Measurements from ENCODE around the gene TBC1D10A.

The TBC1D10A gene

DNA sequence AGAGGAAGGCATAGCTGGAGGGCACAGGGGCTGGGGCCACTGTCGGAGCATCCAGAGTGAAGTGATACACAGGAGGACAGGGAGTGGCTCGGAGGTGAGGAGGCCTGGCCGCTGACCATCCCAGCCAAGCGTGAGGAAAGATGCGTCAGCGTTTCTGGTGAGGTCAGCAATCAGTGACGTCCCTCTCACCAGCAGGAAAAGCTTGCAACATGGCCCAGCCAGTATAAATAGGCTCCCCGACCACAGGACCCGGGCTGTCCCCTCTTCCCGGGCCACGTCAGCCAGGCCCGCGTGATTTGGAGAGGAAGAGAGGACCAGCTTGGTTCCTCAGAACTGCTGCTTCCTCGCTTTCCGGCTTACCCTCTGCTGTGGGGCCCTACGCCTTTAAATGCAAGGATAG lies 55.9 kb downstream of the TBC1D10A start:
- TF ChIP-seq, protein P1, sequence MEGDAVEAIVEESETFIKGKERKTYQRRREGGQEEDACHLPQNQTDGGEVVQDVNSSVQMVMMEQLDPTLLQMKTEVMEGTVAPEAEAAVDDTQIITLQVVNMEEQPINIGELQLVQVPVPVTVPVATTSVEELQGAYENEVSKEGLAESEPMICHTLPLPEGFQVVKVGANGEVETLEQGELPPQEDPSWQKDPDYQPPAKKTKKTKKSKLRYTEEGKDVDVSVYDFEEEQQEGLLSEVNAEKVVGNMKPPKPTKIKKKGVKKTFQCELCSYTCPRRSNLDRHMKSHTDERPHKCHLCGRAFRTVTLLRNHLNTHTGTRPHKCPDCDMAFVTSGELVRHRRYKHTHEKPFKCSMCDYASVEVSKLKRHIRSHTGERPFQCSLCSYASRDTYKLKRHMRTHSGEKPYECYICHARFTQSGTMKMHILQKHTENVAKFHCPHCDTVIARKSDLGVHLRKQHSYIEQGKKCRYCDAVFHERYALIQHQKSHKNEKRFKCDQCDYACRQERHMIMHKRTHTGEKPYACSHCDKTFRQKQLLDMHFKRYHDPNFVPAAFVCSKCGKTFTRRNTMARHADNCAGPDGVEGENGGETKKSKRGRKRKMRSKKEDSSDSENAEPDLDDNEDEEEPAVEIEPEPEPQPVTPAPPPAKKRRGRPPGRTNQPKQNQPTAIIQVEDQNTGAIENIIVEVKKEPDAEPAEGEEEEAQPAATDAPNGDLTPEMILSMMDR (IDR thresholded peaks at IDR 0.05; ENCODE audit: low read depth, low read length): no peak
- no peak for DNase-seq (ENCODE audit: extremely low read depth, low read depth)

DNA sequence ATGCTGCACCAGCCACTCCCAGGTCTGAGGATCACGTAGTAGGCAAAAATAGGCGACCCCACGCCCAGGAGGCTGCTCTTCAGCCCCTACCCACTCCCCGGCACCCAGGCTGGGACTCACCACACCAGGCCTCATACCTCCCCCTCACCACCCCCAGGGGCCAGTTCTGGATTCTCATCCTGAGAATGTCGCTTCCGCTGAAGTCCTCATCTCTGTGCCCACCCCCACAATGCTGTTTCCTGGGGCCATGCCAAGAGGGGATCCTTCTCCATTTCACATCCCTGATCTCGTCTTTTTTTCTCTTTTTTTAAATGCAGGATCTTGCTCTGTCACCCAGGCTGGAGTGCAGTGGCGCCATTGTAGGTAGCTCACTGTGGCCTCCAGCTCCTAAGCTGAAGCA lies 58.4 kb downstream of the TBC1D10A start:
- no peak for DNase-seq (ENCODE audit: extremely low read depth, low read depth)
- TF ChIP-seq, protein P1 (IDR thresholded peaks at IDR 0.05; ENCODE audit: low read depth, low read length): no peak

GRCh38 chr22:30267382-30268302 lies 59.1 kb downstream of the TBC1D10A start:
- TF ChIP-seq, protein P1 (IDR thresholded peaks at IDR 0.05; ENCODE audit: low read depth, low read length): no peak
- DNase-seq (ENCODE audit: extremely low read depth, low read depth): no peak

DNA sequence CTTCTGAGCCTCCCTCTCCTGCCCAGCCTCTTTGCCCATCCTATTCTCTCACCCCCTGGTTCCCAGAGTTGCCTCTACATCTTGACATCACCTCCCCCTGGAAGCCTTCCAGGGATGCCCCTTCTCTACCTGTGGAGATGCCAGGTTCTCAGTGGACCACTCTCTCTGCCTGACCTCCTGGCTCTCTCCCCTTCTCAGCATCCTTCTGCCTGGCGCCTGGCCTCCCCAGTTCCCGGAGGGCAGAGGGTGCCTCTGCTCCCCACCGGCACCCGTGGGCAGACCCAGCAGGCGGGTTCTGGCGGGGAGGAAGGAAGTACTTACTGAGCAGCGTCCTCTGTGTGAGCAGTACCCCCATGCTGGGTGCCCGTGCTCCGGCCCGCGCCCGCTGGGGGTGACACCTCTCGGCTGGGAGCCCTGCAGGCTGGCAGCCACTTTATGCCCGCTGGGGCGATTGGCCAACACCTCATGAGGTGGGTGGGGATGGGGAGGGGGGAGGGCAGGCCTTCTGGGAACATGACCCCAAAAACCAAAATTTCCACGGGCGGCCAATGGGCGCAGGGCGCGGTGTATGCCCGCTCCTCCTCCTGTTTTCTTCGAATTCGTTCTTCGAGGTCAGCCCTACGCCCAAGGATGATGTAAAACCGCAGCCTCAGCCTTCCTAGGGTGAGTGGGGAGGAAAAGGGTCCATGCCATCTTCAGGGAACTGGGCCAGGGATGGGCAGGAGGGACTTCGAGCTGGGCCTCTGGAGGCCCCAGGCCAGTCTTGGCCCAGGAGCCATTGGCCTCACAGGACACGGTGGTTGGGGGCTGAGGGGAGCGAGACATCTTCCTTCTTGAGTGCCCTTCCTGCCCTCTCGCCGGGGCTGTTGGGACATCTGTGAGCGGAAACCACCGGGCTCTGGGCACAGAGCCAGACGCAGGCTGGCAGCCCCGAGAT lies 60.0 kb downstream of the TBC1D10A start, which contains the start of gene OSM:
Gene OSM (minus strand): TSS at position 407 of the 937 bp plus-strand sequence. CDS start 52 bp downstream, at position 355.
- no peak for DNase-seq (ENCODE audit: extremely low read depth, low read depth)
- TF ChIP-seq, protein P1 (IDR thresholded peaks at IDR 0.05; ENCODE audit: low read depth, low read length): no peak

DNA sequence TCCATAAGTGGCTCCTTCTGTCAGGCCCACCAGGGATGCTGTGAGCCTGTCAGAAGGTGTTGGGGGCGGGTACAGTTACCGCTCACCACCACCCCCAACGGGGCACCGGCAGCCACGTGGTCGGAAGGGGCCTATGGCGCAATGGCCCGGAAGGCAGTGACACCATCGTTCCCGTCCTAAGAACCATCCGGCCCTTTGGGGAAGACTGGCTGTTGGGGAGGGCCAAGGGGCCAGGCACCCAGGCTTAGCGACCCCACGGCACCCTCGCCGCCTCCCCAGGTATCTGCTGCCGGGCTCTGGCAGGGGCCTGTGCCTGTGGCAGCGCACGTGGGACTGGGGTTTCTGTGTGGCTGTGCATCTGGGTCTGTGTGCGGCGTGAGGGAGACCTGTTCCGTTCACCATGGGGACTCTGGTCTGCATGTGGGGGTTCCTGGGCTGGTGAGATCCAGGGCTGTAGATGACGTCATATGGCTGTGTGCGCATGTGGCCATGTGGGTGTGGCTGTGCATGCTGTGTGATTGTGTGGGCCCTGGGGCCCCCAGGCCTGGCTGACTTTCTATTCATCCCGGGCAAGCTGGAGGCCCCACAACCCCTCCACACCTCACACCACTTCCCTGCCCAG lies 60.8 kb downstream of the TBC1D10A start:
- no peak for DNase-seq (ENCODE audit: extremely low read depth, low read depth)
- TF ChIP-seq, protein P1 (IDR thresholded peaks at IDR 0.05; ENCODE audit: low read depth, low read length): no peak

- DNase-seq (ENCODE audit: extremely low read depth, low read depth): no peak
- TF ChIP-seq, protein P1 (IDR thresholded peaks at IDR 0.05; ENCODE audit: low read depth, low read length): no peak
These were observed 61.5 kb downstream of the TBC1D10A start for GRCh38 chr22:30265131-30265720.

All from AG09319 (cell line).